ACC112 (cell line): Measurements from ENCODE around the gene PRKAG2.

Experiments
- H2AFZ ChIP-seq: fragments of 200-600 bp; sonication (generic); one replicate; pipeline ENCODE4 v1.6.0; 2017; ENCODE audit warnings: antibody characterized with exemption, low read length; ENCODE audit not compliant: unreplicated experiment
- H3K27ac ChIP-seq: fragments of 200-600 bp; sonication (generic); 2 replicates; pipeline ENCODE4 v1.5.1; 2014; ENCODE audit warnings: low read depth, mild to moderate bottlenecking, antibody characterized with exemption, low read length, moderate library complexity
- H3K27me3 ChIP-seq: fragments of 200-600 bp; sonication (generic); 2 replicates; pipeline ENCODE4 v1.6.1; 2014; ENCODE audit warnings: mild to moderate bottlenecking, antibody characterized with exemption, low read length, moderate library complexity, mixed read lengths; ENCODE audit not compliant: insufficient read depth
- H3K36me3 ChIP-seq: fragments of 200-600 bp; sonication (generic); 2 replicates; pipeline ENCODE4 v1.6.1; 2016; ENCODE audit warnings: mild to moderate bottlenecking, antibody characterized with exemption, low read length, moderate library complexity, mixed read lengths; ENCODE audit not compliant: insufficient read depth
- H3K4me1 ChIP-seq: fragments of 200-600 bp; sonication (generic); one replicate; pipeline ENCODE4 v1.6.1; 2016; ENCODE audit warnings: low read length, mixed read lengths; ENCODE audit not compliant: insufficient read depth, unreplicated experiment, control insufficient read depth
- H3K4me3 ChIP-seq: fragments of 200-600 bp; sonication (generic); 2 replicates; pipeline ENCODE4 v1.5.1; 2014; ENCODE audit warnings: mild to moderate bottlenecking, low read depth, low read length
- H3K79me2 ChIP-seq: fragments of 200-600 bp; sonication (generic); one replicate; pipeline ENCODE4 v1.6.0; 2016; ENCODE audit warnings: low read length; ENCODE audit not compliant: control insufficient read depth, unreplicated experiment, insufficient read depth

The PRKAG2 gene

GRCh38 chr7:151711906-151712809, 164.8 kb downstream of the PRKAG2 start:
- no peak overlapping the region for H2AFZ ChIP-seq
- H3K4me1 ChIP-seq: peaks cover 6% of the 10 kb centered on the region
- H3K27me3 ChIP-seq: no peaks in the 10 kb centered on the region
- no peak overlapping the region for H3K27ac ChIP-seq
- H3K4me3 ChIP-seq: no peak overlapping the region
- no peaks in the 10 kb centered on the region for H3K36me3 ChIP-seq
- H3K79me2 ChIP-seq: no peaks in the 10 kb centered on the region

- H3K27ac ChIP-seq: no peak overlapping the region
- peaks cover 7% of the 10 kb centered on the region for H3K4me1 ChIP-seq
These were observed 165.5 kb downstream of the PRKAG2 start for GRCh38 chr7:151711435-151711872.

GRCh38 chr7:151710646-151711434, 166.1 kb downstream of the PRKAG2 start:
- Histone ChIP-seq H3K4me3 (no peak overlapping the region), H2AFZ (no peak overlapping the region), H3K27ac (no peak overlapping the region), H3K4me1 (peaks cover 13% of the 10 kb centered on the region), H3K79me2 (no peaks in the 10 kb centered on the region), H3K27me3 (no peaks in the 10 kb centered on the region), H3K36me3 (no peaks in the 10 kb centered on the region)

More at GRCh38 chr7:151711435-151711872, 165.5 kb downstream of the PRKAG2 start:
- H3K79me2 ChIP-seq: no peaks in the 10 kb centered on the region
- H3K36me3 ChIP-seq: no peaks in the 10 kb centered on the region
- no peaks in the 10 kb centered on the region for H3K27me3 ChIP-seq
- no peak overlapping the region for H2AFZ ChIP-seq
- H3K4me3 ChIP-seq: no peak overlapping the region

- H3K4me3 ChIP-seq: no peak overlapping the region
These were observed 166.7 kb downstream of the PRKAG2 start for GRCh38 chr7:151710121-151710640.

GRCh38 chr7:151709141-151710038, 167.5 kb downstream of the PRKAG2 start:
- no peak overlapping the region for H3K4me3 ChIP-seq
- no peaks in the 10 kb centered on the region for H3K79me2 ChIP-seq
- peaks cover 18% of the 10 kb centered on the region for H3K4me1 ChIP-seq
- H2AFZ ChIP-seq: no peak overlapping the region
- no peak overlapping the region for H3K27ac ChIP-seq
- H3K27me3 ChIP-seq: no peaks in the 10 kb centered on the region
- H3K36me3 ChIP-seq: no peaks in the 10 kb centered on the region

More at GRCh38 chr7:151710121-151710640, 166.7 kb downstream of the PRKAG2 start:
- H3K27me3 ChIP-seq: no peaks in the 10 kb centered on the region
- no peaks in the 10 kb centered on the region for H3K79me2 ChIP-seq
- H3K36me3 ChIP-seq: no peaks in the 10 kb centered on the region
- no peak overlapping the region for H3K27ac ChIP-seq
- peaks cover 18% of the 10 kb centered on the region for H3K4me1 ChIP-seq
- no peak overlapping the region for H2AFZ ChIP-seq

GRCh38 chr7:151708610-151709009, 168.3 kb downstream of the PRKAG2 start:
- Histone ChIP-seq H3K27ac (no peak overlapping the region), H3K36me3 (no peaks in the 10 kb centered on the region), H3K27me3 (no peaks in the 10 kb centered on the region), H2AFZ (no peak overlapping the region), H3K79me2 (no peaks in the 10 kb centered on the region), H3K4me1 (peaks cover 18% of the 10 kb centered on the region), H3K4me3 (no peak overlapping the region)

GRCh38 chr7:151707757-151708156, 169.2 kb downstream of the PRKAG2 start:
- no peaks in the 10 kb centered on the region for H3K36me3 ChIP-seq
- no peaks in the 10 kb centered on the region for H3K79me2 ChIP-seq
- H3K4me1 ChIP-seq: peaks cover 18% of the 10 kb centered on the region
- H3K27ac ChIP-seq: no peak overlapping the region
- no peaks in the 10 kb centered on the region for H3K27me3 ChIP-seq
- H3K4me3 ChIP-seq: no peak overlapping the region
- H2AFZ ChIP-seq: no peak overlapping the region

- H3K79me2 ChIP-seq: no peaks in the 10 kb centered on the region
- H3K4me1 ChIP-seq: peaks cover 15% of the 10 kb centered on the region
- no peak overlapping the region for H3K27ac ChIP-seq
- H3K36me3 ChIP-seq: no peaks in the 10 kb centered on the region
- no peak overlapping the region for H2AFZ ChIP-seq
- H3K4me3 ChIP-seq: no peak overlapping the region
- H3K27me3 ChIP-seq: no peaks in the 10 kb centered on the region
These were observed 169.8 kb downstream of the PRKAG2 start for GRCh38 chr7:151707105-151707469.

- Histone ChIP-seq H3K4me3 (no peak overlapping the region), H3K36me3 (no peaks in the 10 kb centered on the region), H2AFZ (no peak overlapping the region), H3K4me1 (peaks cover 12% of the 10 kb centered on the region), H3K79me2 (no peaks in the 10 kb centered on the region), H3K27ac (no peak overlapping the region), H3K27me3 (no peaks in the 10 kb centered on the region)
These were observed 170.4 kb downstream of the PRKAG2 start for GRCh38 chr7:151706277-151707104.
